Stimulated activated CD8-positive, alpha-beta memory T cell treated with anti-CD3 and anti-CD28 coated beads, Interleukin-7, amount 100 ng/mL, for 24 hours (primary cell): ENCODE measurements around the gene CYSRT1.

Source experiments
- DNase-seq: peaks from one replicate; pipeline ENCODE4 v3.0.0-alpha.2; 2020; ENCODE audit warnings: low read depth

CYSRT1 gene

DNA sequence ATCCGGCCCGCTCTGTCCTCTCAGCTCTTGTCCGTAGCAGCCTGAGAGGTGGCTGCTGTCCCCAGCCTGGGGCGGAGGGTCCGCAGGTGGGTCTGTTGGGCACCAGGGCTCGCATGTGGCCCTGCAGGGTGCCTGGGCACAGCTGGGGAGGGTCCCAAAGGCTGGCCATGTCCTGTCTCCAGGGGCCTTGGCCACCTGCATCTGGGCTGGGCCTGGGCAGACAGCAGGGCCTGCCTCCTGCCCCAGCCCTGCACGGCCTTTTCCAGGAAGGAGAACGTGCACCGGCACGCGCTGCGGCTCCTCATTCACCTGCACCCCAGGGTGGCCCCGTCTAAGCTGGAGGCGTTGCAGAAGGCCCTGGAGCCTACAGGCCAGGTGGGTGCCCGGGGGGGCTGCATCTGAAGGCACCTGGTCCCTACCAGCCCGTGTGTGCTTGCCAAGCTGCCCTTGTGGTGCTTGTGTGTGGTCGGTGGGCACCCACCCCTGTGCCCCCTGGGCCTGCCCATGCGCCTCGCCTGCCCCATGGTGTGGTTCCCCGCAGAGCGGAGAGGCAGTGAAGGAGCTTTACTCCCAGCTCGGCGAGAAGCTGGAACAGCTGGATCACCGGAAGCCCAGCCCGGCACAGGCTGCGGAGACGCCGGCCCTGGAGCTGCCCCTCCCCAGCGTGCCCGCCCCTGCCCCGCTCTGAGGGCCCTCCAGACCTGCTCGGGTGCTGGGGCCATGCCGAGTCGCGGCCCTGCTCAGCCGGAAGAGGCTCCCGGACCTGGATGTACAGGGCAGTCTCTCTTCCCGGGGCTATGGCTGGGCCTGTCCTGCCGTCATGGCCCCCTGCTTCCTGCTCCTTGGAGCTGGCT, 47.5 kb downstream of the CYSRT1 start:
- no peak for DNase-seq

DNA sequence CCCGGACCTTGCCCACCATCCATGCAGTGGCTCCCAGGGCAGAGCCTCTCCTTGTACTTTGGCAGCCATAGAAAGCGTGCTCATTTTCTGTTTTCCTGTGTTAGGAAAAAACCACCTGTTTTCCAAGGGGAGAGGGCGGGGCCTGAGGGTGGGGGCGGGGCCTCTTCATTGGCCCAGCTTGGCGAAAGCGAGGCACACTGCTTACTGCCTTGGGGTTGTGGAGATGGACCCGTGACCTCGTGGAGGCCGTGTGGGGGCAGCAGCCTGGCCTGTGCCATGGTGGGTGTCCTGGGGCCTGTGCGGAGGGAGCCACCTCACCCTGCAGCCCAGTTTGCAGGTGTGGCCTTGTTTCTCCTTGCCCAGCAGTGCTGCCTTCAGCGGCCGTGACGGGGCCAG, 48.1 kb downstream of the CYSRT1 start:
- DNase-seq, result no peak

DNA sequence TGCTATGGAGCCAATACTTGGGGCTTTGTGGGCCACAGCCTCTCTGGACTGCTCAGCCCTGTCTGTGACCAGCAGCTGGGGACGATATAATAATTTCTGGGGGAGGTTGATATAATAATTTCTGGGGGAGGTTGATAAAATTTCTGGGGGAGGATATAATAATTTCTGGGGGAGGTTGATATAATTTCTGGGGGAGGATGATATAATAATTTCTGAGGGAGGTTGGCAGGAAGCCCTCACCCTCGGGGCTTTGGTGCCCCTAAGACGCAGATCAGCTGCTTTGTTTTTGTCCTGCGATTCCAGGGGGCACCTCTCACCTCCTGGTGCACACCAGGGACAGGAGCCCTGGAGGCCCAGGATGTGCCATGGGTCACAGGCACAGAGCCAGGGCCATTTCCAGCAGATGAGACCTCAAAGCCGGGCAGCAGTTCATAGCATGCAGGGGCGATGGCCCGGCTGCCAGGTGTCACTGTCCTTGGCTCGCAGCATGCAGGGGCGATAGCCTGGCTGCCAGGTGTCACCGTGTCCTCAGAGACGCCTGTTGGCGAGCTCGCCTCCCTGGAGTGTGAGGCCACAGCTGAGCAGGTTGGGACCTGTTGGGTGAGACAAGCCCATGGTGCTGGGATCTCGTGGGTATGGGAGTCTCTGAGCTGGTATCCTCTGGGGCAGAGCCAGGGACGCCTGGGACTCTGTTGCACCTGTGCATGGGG, 48.8 kb downstream of the CYSRT1 start:
- DNase-seq, result no peak

DNA sequence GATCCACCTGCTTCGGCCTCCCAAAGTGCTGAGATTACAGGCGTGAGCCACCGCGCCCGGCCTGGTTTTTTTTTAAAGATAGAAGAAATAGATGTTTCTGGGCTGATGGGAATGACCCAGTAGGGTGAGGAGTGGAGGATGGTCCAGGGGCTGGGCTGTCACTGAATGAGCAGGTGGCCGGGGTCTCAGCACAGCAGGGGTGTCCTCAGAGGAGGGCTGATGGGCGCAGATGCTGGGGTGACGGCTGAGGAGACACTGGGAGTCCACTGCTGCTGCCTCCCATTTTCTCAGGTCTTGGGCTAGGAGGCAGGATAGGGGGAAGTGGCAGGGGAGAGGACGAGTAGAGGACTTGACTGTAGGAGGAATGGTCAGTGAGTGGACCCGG, 50.2 kb downstream of the CYSRT1 start:
- DNase-seq, result no peak
